HS-27A (cell line): ENCODE results near the gene CYP2C8.
"Not testable (repeated sequence)": the region's sequence is repeated elsewhere in the genome, so short reads cannot be mapped to it uniquely, and the experiment has no call there.

ENCODE experiments used
- DNase-seq: peaks from one replicate; pipeline ENCODE4 v3.0.0-alpha.2; 2012; ENCODE audit warnings: low read depth, missing footprints

The CYP2C8 gene

DNA sequence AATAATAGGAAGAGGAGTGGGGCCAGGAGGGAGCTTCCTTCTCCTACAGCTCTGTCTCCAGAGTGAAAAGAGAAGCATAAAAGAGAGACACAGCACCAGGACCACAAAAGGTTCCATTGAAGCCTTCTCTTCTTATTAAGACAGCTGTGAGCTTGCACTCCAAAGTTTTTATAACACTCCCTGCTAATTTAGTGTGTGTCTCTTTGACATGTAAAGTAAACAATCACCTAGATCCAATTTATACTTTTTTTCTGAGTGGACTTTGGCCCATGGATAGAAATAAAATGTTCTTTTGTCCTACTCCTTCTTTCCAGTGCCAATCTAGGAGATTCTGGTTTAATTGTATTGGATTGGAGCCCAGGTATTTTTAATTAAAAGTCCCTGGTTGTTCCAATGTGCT lies at the start of gene CYP2C8:
TSS of gene CYP2C8 (minus strand) at position 212 of the 400 bp plus-strand sequence. CDS start at position 117, 95 bp downstream.
- DNase-seq, result no peak

DNA sequence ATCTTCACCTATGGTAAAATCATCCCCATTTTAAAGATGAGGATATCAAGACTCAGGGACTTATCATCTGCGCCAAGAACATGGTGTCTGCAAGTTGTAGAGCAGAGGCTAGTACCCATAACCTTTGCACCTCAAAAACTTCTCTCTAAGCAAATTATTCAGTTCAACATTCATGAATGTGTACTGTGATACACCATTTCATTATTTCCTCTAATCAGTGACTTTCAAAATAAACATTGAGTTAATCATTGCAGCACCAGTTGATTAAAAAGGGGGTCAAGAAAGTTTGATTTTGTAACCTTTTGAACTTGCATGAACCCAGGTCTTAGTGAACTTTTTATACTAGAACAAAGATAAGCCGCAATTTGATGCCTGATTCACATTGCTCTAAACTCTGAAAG lies 47.6 kb upstream of the CYP2C8 start:
- DNase-seq, result no peak

DNA sequence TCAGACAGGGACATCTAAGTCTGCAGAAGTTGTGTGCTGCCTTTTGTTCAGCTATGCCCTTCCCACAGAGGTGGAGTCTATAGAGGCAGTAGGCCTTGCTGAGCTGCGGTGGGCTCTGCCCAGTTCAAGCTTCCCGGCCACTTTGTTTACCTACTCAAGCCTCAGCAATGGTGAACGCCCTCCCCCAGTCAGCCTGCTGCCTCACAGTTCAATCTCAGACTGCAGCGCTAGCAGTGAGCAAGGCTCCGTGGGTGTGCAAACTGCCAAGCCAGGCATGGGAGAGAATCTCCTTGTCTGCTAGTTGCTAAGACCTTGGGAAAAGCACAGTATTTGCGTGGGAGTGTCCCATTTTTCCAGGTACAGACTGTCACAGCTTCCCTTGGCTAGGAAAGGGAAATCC lies 41.5 kb upstream of the CYP2C8 start:
- not testable (repeated sequence) for DNase-seq

DNA sequence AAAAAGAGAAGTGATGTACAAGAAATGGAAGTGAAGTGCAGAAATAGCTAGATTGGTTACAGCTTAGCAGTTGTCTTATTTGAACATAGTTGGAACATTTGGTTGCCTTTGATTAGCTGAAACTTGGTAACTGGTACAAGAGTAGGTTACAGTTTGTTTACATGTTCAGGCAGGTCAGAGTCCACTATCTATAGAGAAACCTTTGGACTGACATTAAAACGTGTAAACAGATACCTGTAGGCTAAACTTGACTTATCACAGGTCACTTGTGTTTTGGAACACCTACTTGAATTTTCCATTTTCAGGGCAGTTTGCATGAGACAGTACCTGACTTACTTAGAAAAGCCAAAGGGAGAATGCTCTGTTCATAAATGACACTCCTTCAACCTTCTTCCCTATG lies 28.5 kb upstream of the CYP2C8 start:
- DNase-seq, result no peak

DNA sequence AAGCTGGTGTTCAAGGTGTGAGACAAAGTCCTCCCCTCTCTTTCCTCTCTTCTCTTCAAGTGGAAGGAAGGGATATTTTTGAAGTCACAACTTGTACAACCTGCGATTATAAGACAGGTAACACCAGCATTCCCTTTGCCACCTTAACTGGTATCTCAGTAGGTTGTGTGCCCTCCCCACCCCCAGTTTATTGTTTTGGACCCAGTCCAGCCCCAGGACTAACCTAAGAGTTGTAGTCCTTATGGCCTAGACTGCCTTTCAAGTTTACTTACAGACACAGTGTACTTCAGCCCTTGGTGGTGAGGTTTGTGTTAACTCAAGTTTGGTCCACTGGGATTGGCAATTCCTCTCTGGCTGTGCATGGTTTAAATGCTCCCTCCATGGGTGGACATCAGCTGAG lies 26.8 kb upstream of the CYP2C8 start:
- DNase-seq, result no peak

DNA sequence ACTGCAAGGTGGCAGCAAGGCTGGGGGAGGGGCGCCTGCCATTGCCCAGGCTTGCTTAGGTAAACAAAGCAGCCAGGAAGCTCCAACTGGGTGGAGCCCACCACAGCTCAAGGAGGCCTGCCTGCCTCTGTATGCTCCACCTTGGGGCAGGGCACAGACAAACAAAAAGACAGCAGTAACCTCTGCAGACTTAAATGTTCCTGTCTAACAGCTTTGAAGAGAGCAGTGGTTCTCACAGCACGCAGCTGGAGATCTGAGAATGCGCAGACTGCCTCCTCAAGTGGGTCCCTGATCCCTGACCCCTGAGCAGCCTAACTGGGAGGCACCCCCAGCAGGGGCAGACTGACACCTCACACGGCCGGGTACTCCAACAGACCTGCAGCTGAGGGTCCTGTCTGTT lies 10.3 kb upstream of the CYP2C8 start:
- not testable (repeated sequence) for DNase-seq

DNA sequence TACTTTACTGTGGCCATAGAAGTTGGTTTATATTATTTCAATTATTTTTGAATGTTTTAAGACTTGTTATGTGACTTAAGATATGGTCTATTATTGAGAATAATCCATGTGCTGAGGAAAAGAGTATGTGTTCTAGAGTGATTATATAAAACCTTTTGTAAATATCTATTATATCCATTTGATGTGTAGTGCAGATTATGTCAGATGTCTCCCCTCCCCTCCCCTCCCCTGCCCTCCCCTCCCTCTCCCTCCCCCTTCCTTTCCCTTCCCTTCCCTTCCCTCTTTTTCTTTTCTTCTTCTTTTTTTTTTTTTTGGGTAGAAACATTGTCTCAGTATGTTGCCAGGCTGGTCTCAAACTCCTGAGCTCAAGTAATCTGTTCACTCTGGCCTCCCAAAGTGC lies 8.3 kb upstream of the CYP2C8 start:
- DNase-seq, result no peak

DNA sequence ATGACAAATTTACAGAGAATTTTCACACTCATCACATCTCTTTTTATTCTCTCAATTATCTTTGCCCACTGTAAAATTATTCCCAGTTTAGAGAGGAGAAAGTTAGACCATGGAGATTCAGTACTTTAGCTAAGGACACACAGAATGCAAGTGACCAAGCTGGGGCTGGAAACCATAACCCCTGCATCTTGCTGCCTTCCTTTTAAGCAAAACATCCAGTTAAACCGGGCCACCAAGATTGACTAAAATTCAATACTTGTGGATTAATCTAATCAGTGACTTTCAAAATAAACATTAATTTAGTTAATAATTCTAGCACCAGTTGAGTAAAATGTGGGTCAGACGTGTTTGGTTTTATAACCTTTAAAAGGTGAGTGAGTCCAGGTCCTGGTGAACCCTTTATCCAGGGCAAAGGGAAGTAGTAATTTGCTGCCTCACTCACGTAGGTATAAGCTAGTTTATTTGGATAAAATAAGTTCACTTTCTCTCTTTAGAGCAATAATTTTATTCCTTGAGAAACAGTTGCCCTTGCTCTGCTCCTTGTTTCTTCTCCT lies 1.9 kb upstream of the CYP2C8 start:
- DNase-seq, result no peak

DNA sequence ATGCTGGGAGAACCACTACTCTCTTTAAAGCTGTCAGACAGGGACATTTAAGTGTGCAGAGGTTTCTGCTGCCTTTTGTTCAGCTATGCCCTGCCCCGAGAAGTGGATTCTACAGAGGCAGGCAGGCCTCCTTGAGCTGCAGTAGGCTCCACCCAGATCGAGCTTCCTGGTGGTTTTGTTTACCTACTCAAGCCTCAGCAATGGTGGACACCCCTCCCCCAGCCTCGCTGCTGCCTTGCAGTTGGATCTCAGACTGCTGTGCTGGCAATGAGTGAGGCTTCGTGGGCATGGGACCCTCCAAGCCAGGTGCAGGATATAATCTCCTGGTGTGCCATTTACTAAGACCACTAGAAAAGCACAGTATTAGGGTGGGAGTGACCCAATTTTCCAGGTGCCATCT lies 5.2 kb downstream of the CYP2C8 start:
- not testable (repeated sequence) for DNase-seq

DNA sequence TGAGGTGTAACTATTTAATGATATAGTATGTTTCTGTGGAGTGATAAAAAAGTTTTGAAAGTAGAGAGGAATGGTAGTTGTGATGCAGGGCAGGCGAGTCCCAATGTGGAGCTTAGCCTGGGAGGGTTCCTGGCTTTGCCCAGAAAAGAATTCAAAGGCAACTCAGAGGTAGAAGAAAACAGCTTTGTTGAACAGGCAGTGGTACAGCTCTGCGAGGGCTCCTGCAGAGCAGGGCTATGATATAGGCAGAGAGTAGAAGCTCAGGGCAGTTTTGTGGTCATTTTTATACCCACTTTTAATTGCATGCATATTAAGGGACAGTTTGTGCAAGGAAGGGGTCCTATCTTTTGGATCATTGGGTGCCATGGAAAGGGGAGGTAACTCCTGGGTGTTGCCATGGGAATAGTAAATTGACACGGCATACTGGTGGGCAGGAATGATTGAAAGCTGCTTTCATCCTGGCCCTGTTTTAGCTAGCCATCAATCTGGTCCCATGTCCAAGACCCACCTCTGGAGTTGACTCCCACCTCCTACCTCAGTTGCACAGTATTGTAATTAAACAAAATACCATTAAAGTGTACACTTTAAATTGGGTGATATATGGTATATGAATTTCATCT lies 12.4 kb downstream of the CYP2C8 start:
- DNase-seq, result no peak

DNA sequence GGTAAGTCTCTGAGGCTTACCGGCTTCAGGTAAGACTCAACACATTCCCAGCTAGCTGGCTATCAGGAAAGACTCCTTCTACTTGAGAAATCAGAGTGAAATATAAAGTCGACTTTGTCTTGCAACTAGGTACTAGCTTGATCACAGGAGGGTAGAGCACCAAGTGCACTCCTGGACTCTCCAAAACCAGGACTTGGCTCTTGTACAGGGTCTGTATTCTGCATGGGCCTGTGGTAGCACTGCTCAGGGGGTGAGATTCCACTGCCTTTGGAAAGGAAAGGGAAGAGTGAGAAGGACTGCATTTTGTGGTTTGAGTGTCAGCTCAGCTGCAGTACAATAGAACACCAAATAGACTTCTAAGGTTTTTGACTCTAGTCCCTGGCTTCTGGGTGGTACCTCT lies 19.4 kb downstream of the CYP2C8 start:
- no peak for DNase-seq

DNA sequence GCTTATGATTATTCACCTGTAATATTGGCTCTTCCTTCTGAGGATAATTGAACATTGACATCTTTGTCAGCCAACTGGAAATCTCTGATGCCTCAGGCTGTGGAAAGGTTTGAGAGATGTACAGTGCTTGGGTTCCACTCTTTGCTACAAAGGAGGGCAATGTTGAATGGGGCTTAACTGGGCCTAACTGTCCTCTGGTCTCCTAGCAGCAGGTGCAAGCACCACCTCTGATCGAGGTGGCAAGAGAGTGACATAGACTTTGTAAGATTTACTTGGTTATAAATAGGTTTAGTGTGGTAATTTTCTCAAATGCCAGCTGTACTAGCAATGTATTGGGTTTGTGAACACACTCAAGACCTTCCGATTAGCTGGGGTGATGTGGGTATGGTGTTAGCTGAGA lies 21.1 kb downstream of the CYP2C8 start:
- no peak for DNase-seq

DNA sequence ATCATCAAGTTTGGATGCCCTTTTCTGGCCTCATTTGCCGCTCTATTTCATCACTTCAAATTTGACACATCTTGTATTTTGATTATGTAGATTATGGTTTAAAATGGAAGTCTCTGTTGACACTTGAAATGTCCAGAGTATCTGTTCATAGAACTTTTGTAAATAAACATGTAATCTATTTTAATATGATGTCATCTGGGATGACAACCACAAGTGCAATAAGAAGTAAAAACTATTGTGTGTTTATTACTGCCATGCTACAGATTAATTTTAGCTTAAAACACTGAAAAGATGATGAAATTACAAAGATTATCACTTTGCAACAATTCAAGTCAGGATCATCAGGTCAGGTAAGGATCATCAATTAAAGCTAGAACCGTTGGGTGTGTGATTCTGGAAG lies 30.0 kb downstream of the CYP2C8 start:
- no peak for DNase-seq

DNA sequence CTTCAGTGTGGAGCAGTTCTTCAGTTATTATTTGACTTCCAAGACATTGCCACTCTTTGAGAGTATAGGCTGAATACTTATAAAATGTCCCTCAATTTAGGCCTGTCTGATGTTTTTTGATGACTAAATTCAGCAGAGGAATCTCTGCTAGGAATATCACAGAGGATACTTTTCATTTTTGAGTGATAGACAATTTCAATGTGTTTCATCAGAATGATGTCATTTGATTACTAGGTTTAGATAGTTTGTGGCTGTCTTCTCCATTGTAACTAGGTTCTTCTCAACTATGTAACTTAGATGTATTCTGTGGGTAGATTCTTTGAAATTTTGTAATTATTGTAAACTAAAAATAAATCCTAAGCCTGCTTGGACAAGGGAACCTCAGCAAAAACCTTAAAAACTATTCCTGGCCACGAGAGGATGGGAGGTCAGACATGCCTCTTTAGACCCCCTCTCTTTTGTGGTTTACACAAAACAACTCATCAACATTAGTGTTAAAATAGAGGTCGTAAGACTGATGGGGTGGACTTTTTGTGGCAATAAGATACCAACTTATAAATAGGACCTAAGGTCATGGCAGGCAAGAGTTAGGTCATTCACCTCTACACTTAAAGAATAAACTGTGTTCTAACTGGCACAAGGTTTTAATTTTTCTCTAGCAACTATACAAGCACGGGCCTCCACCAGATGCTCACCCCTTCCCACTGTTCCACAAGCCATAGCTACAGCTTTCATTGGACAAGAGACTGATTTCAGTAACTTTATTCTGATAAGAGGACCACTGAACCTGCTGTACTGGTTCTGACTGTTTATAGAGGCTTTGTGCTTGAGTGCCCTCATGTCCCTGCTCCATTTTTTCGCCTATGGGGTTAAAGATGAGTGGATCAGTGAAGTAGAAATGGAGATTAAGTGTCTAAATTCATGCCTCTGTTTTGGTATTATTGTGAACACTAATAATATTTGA lies 33.7 kb downstream of the CYP2C8 start:
- DNase-seq, result no peak

DNA sequence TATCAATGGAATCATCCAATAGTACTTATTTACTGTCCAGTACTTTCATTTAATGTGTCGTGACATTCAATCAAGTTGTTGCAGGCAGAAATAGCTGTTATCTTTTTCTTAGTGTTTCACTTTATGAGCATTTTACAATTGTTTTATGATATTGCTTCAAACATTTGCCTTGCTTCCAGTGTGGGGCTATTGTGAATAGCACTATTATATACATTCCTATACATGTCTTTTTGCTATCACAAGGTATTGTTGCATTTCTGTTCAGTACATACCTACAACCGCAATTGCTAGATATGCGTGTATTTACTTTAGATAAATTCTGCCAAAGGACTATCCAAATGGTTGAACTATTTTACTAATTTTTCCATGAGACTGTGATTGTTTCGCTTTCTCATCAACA lies 34.9 kb downstream of the CYP2C8 start:
- no peak for DNase-seq

DNA sequence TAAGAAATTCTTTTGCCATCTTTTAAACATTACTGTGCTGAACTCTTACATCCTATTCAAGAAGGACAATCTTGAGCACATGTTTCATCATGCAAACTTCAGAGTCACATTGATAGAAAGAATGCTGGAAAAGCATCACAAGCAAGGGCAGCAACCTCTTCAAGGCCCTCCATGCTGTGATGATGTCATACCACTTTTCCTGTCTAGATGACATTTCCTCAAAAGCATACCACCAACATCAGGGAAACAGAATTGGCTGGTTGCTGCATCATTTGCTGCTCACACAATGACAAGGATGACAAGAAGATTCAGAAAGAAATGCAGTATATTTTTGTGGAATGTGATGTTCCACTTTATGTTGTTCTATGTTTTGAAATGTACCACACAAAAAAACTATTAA lies 37.6 kb downstream of the CYP2C8 start:
- no peak for DNase-seq

DNA sequence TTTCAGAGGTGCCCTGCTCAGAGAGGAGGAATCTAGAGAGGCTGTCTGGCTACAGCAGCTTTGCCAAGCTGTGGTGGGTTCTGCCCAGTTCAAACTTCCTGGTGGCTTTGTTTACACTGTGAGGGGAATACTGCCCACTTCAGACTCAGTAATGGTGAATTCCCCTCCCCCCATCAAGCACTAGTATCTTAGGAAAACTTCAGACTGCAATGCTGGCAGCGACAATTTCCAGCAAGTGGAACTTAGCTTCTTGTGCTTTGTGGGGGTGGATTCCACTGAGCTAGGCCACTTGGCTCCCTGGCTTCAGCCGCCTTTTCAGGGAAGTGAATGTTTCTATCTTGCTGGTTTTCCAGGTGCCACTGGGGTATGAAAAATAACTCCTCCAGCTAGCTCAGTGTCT lies 42.8 kb downstream of the CYP2C8 start:
- DNase-seq, result no peak

DNA sequence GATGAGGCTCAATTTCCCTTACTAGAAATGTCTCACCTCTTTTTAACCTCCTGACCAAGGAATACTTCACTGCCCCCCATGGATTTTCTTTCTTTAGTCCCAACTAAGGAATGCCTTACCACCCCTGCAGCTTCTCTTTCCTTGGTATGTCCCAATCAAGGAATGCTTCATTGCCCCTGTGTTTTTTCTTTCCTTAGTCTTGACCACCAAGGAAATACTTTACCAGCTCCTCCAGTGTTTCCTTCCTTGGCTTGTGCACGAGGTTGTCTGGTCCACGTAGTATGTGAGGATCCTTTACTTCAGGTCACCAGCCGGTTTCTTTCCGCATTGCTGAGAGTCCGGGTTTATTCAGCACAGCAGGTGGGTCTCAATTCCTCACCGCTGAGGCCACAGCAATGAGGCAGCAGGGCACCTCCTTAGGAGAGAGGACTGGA lies 71.5 kb downstream of the CYP2C8 start:
- DNase-seq, result no peak

DNA sequence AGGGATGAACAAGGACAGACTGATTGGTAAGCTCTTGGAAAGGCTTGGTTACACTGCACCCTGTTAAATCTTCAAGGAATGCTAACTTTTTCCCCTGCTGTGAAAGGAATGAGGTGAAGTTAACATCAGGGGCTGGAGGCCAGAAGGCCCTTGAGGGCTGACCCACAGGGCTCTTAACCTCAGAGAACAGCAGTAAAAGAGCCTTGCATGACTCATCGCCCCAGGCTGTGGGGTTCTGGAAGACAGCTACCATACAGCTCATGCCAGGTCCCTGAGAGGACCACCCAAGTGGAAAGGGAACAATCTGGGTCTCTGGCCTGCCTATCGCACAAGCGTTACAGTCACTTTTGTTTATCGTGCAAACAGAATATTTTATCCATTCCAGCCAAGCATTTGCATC lies 76.5 kb downstream of the CYP2C8 start:
- DNase-seq, result no peak

DNA sequence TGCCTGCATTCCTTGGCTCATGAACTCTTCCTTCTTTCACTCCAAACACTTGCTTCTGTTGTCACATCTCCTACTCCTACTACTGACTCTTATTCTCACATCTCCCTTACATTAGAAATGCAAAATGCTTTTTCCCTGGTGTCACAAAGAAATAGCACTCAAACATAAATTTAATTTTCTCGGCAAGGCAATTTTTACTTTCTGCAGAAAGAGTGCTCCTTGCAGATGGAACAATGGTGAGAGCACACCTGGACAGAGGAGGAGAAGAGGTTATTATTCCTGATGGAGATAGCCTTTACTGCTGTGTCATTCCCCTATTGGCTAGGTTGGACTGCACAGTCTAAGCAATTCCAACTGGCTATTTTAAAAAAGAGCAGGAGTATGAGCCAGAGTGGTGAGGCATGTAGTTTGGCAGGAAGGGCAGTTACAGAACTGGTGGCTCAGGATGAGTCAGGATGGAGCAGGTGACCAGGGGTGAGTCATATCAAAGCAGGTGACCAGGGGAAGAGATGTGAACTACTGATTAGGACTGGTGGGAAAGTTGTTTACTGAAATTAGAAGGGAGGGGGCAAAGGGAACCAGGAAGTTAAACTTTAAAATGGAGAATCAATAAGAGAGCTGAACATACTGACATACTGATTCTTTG lies 77.9 kb downstream of the CYP2C8 start:
- DNase-seq, result no peak

DNA sequence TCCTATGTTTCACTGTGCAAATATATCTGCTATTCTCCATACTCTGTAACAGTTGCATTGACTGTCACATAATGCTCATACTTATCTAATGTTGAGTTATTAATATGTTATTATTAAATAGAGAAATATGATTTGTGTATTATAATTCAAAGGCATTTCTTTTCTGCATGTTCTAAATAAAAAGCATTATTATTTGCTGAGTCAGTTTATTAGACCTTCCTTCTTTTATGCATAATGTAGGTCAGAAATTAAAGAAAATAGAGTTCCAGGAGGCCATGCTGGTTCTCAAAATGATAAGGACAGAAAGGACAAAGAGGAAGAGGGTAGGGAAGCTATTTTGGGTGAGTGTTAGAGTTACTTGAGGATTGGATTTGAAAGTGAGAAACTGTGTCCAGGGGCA lies 80.1 kb downstream of the CYP2C8 start:
- DNase-seq, result no peak
